Activated CD8-positive, alpha-beta memory T cell treated with anti-CD3 and anti-CD28 coated beads for 24 hours (primary cell): ENCODE measurements around the gene GNB2.
"Not testable (repeated sequence)": the region's sequence is repeated elsewhere in the genome, so short reads cannot be mapped to it uniquely, and the experiment has no call there.

Experiments
- DNase-seq: peaks from one replicate; pipeline ENCODE4 v3.0.0-alpha.2; 2020

The GNB2 gene

DNA sequence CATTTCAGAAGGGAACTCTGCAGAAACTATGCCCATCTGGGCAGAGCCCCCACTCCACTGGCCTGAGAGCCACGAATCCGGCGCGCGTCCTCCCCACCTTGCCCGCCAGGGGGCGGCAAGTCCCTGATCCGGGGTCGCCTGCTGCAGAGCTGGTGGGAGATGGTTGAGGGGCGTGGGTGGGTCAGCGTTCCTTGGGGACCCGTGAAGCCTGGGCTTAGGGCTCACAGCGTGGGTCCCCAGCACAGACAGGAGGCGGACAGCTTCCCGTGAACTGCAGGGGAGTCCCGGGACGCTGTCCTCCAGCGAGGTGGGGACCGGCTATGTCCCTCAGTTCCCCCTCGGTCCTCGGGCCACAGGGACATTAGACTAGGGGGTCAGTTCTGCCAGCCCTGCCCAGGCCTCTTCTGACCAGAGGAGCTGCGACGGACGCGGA, 31.8 kb downstream of the GNB2 start:
- DNase-seq: peak; percentile 95

DNA sequence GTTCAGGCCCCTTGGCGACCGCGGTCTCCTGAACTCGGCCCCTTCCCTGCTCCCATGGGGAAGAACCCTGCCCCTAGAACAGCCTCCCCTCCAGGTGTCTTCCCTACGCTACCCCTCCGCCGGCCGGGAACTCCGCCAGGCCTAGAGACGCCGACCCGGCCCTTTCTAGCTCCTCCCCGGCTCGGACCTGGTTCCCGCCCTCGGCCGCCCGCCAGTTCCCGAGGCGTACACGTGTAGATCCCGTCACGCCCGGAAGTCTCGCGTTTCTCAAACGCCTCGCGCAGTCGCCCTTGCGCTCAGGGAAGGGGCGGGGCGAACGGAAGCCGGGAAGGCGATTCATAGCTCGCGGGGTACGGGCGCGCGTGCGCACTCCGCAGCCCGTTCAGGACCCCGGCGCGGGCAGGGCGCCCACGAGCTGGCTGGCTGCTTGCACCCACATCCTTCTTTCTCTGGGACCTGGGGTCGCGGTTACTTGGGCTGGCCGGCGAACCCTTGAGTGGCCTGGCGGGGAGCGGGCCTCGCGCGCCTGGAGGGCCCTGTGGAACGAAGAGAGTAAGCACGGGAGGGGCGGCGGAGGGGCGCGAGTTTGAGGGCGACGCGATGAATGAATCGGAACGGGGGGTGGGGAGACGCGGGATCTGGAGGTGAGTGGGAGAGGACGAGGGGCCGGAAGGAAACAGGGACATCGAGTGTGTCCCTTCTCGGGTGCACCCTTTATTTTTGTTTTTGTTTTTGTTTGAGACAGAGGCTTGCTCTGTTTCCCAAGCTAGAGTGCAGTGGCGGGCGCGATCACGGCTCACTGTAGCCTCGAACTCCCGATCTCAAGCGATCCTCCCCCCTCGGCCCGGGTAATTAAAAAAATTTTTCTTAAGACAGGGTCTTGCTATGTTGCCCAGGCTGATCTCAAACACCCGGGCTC, 32.5 kb downstream of the GNB2 start, which contains the start of gene POP7:
Gene POP7, plus strand, starts transcription at position 369 of the 919 bp plus-strand sequence. CDS start 710 bp downstream, outside the sequence.
- peak; percentile 99 for DNase-seq

DNA sequence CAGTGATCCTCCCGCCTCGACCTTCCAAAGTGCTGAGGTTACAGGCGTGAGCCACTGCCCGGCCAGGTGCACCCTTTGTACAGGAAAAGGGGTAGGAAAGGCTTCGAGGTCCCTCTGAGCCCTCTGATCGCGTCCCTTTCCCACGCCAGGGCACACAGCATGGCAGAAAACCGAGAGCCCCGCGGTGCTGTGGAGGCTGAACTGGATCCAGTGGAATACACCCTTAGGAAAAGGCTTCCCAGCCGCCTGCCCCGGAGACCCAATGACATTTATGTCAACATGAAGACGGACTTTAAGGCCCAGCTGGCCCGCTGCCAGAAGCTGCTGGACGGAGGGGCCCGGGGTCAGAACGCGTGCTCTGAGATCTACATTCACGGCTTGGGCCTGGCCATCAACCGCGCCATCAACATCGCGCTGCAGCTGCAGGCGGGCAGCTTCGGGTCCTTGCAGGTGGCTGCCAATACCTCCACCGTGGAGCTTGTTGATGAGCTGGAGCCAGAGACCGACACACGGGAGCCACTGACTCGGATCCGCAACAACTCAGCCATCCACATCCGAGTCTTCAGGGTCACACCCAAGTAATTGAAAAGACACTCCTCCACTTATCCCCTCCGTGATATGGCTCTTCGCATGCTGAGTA, 33.3 kb downstream of the GNB2 start:
- no peak for DNase-seq

DNA sequence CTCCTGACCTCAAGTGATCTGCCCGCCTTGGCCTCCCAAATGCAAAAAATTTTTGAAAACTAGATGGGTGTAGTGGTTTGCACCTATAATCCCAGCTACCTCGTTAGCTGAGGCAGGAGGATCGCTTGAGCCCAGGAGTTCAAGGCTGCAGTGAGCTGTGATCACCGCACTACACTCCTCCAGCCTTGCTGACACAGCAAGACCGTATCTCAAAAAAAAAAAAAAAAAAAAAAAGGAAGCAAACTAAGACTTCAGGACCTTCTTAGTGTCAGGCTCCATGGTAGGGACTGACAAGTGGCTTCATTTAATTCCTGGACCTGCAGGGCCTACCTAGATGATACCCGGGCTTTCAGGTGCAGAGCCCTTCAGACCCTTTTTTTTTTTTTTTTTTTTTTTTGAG, 34.9 kb downstream of the GNB2 start:
- no peak for DNase-seq

DNA sequence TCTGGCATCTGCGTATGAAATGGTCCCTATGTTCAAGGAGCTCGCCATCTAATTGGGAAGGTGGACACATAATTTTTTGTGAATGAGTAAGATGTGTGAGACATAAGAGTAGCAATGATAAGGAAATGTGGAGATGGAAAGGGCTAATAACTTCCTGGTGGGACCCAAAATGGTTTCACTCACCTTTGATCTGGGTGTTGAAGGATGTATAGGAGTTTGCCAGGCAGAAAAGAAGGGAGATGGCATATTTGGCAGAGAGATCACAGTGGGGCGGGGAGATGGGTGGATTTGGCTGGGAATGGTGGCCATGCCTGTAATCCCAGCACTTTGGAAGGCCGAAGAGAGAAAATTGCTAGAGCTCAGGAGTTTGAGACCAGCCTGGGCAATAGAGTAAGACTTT, 36.9 kb downstream of the GNB2 start:
- no peak for DNase-seq

DNA sequence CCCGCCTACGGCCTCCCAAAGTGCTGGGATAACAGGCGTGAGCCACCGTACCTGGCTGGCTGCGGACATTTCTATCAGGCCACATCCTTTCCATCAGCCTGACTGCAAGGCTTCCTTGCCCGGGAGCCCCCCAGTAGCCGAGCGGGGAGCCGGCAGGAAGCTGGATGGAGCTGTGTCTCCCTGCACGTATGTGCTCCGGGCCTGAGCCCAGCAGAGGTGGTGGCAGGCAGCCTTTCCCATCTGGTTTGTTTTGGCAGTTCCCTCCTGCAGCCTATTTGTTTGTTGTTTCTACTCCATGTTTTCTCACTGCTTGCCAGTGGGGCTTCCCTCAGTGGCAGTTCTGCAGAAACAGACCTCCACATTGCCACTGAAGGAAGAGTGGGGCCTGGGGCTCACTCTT, 37.8 kb downstream of the GNB2 start:
- no peak for DNase-seq

DNA sequence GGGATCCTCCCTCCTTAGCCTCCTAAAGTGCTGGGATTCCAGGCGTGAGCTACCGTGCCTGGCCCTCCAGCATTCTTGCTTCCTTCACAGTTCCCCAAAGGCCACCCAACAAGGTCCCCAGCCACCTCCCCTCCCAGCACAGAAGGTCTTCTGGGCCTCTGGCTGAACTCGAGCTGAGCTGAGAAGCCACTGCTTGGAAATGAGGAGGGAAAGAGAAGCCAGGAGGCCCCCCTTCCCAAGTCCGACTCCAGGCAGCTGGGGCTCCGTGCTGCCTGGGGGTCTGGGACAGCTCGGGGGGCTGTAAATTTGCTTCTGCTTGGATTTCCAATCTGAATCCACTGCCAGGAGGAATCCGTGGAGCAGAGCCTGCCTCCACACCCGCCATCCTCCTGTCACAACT, 41.2 kb downstream of the GNB2 start:
- no peak for DNase-seq

DNA sequence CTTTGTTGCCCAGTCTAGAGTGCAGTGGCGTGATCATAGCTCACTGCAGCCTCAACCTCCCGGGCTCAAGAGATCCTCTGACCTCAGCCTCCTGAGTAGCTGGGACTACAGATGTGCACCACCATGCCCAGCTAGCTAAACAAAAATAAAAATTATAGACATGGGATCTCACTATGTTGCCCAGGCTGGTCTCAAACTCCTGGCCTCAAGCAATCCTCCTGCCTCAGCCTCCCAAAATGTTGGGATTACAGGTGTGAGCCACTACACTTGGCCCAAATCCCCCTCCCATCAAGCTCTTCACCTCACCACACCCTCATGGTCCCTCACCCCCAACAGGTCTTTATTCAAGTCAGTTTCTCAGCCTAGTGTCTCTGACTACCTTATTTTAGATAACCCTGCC, 43.5 kb downstream of the GNB2 start:
- not testable (repeated sequence) for DNase-seq

DNA sequence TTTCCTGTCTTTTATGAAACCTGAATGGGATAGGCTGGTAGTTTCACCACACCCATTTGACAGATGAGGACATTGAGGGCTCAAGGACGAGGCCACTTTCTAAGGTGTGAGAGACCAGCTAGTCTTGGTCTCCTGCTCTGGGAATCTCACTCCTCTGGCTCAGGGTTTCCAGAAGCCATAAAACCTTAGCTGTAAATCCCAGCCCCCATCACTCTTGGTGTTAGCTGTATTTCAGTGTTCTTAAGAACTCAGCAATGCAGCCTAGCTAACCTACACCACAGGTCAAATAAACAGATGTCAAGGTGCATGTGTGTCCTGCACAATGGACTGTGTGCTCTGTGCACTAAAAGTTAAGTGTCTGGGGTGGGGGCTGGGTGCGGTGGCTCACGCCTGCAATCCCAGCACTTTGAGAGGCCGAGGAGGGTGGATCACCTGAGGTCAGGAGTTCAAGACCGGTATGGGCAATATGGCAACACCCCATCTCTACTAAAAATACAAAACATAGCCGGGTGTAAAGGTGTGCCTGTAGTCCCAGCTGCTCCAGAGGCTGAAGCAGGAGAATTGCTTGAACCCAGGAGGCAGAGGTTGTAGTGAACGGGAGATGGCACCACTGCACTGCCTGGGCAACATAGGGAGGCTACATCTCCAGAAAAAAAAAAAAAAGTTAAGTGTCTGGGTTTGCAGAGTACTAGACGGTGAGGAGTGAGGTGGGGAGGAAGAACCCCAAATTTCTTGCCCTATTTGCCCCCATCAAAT, 46.2 kb downstream of the GNB2 start:
- no peak for DNase-seq

DNA sequence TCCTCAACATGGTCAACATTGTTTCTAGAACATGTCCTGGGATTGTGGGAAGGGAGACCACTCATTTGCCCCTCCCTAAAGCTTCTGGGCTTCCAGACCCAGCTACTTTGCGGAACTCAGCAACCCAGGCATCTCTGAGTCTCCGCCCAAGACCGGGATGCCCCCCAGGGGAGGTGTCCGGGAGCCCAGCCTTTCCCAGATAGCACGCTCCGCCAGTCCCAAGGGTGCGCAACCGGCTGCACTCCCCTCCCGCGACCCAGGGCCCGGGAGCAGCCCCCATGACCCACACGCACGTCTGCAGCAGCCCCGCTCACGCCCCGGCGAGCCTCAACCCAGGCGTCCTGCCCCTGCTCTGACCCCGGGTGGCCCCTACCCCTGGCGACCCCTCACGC, 46.7 kb downstream of the GNB2 start, which contains the start of gene EPO:
Gene EPO, plus strand, starts transcription at position 190 of the 392 bp plus-strand sequence. CDS start 513 bp downstream, outside the sequence.
- no peak for DNase-seq

DNA sequence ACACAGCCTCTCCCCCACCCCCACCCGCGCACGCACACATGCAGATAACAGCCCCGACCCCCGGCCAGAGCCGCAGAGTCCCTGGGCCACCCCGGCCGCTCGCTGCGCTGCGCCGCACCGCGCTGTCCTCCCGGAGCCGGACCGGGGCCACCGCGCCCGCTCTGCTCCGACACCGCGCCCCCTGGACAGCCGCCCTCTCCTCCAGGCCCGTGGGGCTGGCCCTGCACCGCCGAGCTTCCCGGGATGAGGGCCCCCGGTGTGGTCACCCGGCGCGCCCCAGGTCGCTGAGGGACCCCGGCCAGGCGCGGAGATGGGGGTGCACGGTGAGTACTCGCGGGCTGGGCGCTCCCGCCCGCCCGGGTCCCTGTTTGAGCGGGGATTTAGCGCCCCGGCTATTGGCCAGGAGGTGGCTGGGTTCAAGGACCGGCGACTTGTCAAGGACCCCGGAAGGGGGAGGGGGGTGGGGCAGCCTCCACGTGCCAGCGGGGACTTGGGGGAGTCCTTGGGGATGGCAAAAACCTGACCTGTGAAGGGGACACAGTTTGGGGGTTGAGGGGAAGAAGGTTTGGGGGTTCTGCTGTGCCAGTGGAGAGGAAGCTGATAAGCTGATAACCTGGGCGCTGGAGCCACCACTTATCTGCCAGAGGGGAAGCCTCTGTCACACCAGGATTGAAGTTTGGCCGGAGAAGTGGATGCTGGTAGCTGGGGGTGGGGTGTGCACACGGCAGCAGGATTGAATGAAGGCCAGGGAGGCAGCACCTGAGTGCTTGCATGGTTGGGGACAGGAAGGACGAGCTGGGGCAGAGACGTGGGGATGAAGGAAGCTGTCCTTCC, 47.3 kb downstream of the GNB2 start:
- DNase-seq: no peak

DNA sequence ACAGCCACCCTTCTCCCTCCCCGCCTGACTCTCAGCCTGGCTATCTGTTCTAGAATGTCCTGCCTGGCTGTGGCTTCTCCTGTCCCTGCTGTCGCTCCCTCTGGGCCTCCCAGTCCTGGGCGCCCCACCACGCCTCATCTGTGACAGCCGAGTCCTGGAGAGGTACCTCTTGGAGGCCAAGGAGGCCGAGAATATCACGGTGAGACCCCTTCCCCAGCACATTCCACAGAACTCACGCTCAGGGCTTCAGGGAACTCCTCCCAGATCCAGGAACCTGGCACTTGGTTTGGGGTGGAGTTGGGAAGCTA, 47.9 kb downstream of the GNB2 start:
- DNase-seq: no peak

DNA sequence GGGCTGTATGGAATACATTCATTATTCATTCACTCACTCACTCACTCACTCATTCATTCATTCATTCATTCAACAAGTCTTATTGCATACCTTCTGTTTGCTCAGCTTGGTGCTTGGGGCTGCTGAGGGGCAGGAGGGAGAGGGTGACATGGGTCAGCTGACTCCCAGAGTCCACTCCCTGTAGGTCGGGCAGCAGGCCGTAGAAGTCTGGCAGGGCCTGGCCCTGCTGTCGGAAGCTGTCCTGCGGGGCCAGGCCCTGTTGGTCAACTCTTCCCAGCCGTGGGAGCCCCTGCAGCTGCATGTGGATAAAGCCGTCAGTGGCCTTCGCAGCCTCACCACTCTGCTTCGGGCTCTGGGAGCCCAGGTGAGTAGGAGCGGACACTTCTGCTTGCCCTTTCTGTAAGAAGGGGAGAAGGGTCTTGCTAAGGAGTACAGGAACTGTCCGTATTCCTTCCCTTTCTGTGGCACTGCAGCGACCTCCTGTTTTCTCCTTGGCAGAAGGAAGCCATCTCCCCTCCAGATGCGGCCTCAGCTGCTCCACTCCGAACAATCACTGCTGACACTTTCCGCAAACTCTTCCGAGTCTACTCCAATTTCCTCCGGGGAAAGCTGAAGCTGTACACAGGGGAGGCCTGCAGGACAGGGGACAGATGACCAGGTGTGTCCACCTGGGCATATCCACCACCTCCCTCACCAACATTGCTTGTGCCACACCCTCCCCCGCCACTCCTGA, 49.1 kb downstream of the GNB2 start:
- no peak for DNase-seq

DNA sequence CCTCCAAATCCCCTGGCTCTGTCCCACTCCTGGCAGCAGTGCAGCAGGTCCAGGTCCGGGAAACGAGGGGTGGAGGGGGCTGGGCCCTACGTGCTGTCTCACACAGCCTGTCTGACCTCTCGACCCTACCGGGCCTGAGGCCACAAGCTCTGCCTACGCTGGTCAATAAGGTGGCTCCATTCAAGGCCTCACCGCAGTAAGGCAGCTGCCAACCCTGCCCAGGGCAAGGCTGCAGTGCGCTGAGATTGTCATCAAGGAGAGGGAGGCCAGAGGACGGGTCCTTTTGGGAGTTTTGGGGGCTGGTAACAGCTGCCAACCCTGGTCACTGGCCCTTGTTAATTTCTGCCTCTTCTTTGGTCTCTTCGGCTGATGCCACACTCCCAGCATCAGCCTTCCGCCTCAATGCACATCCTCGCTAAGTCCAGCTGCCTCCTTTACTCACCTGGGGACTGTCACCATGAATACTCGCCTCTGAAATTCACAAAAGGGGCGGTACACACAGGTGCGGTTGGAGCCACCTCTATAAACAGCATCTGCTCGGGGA, 50.3 kb downstream of the GNB2 start:
- no peak for DNase-seq

DNA sequence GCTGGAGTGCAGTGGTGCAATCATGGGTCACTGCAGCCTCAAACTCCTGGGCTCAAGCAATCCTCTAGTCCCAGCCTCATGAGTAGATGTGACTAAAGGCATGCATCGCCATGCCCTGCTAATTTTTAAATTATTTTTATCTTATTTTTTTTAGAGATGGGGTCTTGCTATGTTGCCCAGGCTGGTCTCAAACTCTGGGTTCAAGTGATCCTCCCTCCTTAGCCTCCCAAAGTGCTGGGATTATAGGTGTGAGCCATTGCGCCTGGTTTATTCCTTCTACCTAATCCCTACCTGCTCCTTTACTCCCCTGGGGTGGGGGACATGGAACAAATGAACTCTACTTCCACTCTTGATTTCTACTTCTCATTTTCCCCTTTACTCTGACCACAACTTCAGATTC, 50.8 kb downstream of the GNB2 start:
- DNase-seq: not testable (repeated sequence)

DNA sequence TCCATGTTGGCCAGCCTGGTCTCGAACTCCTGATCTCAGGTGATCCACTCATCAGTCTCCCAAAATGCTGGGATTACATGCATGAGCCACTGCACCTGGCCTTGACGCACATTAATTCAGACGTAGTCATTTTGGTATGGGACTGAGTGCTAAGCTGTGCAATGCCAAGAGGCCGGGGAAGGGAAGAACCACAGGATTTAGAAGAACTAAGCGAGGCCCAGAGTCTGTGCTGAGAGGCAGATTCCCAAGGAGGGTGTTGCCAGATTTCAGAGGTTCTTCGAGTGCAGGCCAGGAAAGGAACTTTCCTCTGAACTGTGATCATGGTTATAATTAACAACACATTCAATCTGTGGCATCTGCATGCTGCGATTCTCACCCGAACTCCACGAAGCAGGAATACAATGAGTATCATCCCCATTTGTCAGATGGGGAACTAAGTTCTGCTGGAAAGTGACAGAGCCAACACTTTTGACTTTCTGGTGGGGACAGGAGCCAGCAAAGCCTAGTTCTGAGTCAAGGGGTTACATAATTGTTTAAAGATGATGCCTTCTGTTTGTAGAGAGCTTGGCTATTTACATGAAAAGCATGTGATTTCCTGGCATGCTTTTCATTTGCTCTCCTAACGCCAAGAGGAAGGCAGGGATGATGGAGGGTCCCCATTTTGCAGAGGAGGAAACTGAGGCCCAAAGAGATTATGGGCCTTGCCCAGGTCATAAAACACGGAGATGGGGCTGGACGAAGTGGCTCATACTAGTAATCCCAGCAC, 53.6 kb downstream of the GNB2 start:
- no peak for DNase-seq

DNA sequence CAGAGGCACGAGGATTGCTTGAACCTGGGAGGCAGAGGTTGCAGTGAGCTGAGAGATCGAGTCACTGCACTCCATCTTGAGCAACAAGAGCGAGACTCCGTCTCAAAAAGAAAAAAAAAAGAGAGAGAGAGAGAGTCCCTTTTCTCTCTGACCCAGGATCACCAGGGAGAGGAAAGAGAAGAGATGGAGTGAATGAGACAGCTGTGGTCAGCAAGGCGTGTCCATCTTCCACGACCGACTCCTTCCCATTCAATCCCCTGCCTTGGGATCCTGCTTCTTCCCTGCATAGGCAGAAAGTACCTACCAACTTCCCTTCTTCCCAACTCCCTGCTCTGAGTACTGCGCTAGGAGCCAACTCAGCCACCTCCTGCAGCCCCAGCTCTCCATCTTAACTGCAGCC, 54.7 kb downstream of the GNB2 start:
- DNase-seq: no peak
